H1 (cell line): ENCODE measurements around the gene SLC12A4. TPM values are rescaled to one million over a fixed set of nuclear protein-coding genes. Genes with fewer than 3 reads are reported as not detected.
"Not testable (repeated sequence)": the region's sequence is repeated elsewhere in the genome, so short reads cannot be mapped to it uniquely, and the experiment has no call there.

Experiments
- CTCF ChIA-PET: fragments of 300-600 bp; sonication (Branson Sonifier 250); formaldehyde crosslinking; loops from one replicate; lab custom pipeline; 2021; ENCODE audit not compliant: partially characterized antibody; lab: Charles Lee
- POLR2A ChIA-PET: fragments of 300-600 bp; sonication (Branson Sonifier 250); formaldehyde crosslinking; loops from one replicate; lab custom pipeline; 2021; ENCODE audit warnings: inconsistent platforms; ENCODE audit not compliant: partially characterized antibody; lab: Charles Lee
- DNase-seq, 2 experiments: peaks; one replicate each; pipeline versions ENCODE4 v3.0.0 to v3.0.0-alpha.2; 2010 to 2022; ENCODE audit warnings: low spot score in 2 of 2, low read depth in 1 of 2, mixed read lengths in 1 of 2
- FAIRE-seq: peaks from 2 replicates; lab custom pipeline; 2011; peaks lifted over from hg19 to GRCh38; lab: Jason Lieb, UNC
- H2AFZ ChIP-seq: 2 replicates; pipeline ENCODE4 v1.8.1; 2012; ENCODE audit warnings: low read length, inconsistent platforms
- H2AK5ac ChIP-seq: 2 replicates; pipeline ENCODE4 v1.6.1; 2013; ENCODE audit warnings: low read depth, low read length
- H2BK120ac ChIP-seq: replicated peaks from 2 replicates; pipeline ENCODE3; 2013; ENCODE audit warnings: low read depth, low read length, inconsistent platforms
- H2BK12ac ChIP-seq: 2 replicates; pipeline ENCODE4 v1.6.1; 2013; ENCODE audit warnings: low read depth, low read length
- H2BK15ac ChIP-seq: 2 replicates; pipeline ENCODE4 v1.6.1; 2013; ENCODE audit warnings: low read length
- H2BK20ac ChIP-seq: 2 replicates; pipeline ENCODE4 v1.6.1; 2013; ENCODE audit warnings: low read length
- H2BK5ac ChIP-seq: 2 replicates; pipeline ENCODE4 v1.6.1; 2013; ENCODE audit warnings: low read depth, low read length
- H3K14ac ChIP-seq: 2 replicates; pipeline ENCODE4 v1.6.1; 2013; ENCODE audit warnings: inconsistent platforms; ENCODE audit not compliant: insufficient read length
- H3K18ac ChIP-seq: 2 replicates; pipeline ENCODE4 v1.6.1; 2013; ENCODE audit warnings: low read length; ENCODE audit errors: extremely low read depth
- H3K23ac ChIP-seq: 2 replicates; pipeline ENCODE4 v1.6.1; 2013; ENCODE audit warnings: inconsistent platforms; ENCODE audit not compliant: insufficient read length
- H3K23me2 ChIP-seq: 2 replicates; pipeline ENCODE4 v1.6.1; 2013; ENCODE audit warnings: low read depth, low read length
- H3K27ac ChIP-seq: 2 replicates; pipeline ENCODE4 v1.6.1; 2011; ENCODE audit warnings: low read depth, low read length, inconsistent platforms
- H3K27me3 ChIP-seq, 4 experiments: replicated peaks in 1 of 4; 1 replicate in 1 of 4; 2 replicates in 3 of 4; pipeline versions ENCODE4 v1.6.1 to v1.8.1; 2011 to 2013; ENCODE audit warnings: low read length in 3 of 4, mild to moderate bottlenecking in 3 of 4, inconsistent platforms in 2 of 4, mixed read lengths in 2 of 4, moderate library complexity in 1 of 4; ENCODE audit not compliant: control insufficient read depth in 3 of 4, insufficient read depth in 3 of 4; ENCODE audit errors: extremely low read depth in 1 of 4
- H3K36me3 ChIP-seq, 4 experiments: 2 replicates each; pipeline versions ENCODE4 v1.6.1 to v1.8.1; 2011 to 2013; ENCODE audit warnings: mild to moderate bottlenecking in 4 of 4, low read length in 3 of 4, moderate library complexity in 2 of 4, control low read depth in 1 of 4, inconsistent platforms in 1 of 4; ENCODE audit not compliant: insufficient read depth in 4 of 4, control insufficient read depth in 2 of 4
- H3K4ac ChIP-seq: replicated peaks from 2 replicates; pipeline ENCODE3; 2013; ENCODE audit warnings: low read length, low read depth, mixed read lengths, inconsistent platforms; ENCODE audit not compliant: insufficient read length
- H3K4me1 ChIP-seq, 4 experiments: replicated peaks in 1 of 4; 1 replicate in 1 of 4; 2 replicates in 3 of 4; pipeline versions ENCODE4 v1.6.1 to v1.8.1; 2011 to 2013; ENCODE audit warnings: low read length in 3 of 4, inconsistent platforms in 2 of 4, mixed read lengths in 1 of 4; ENCODE audit not compliant: insufficient read depth in 4 of 4, control insufficient read depth in 3 of 4
- H3K4me2 ChIP-seq, 2 experiments: 2 replicates each; pipeline versions ENCODE4 v1.6.1 to v1.8.1; 2011 to 2013; ENCODE audit warnings: low read depth in 2 of 2, low read length in 2 of 2, control low read depth in 1 of 2, inconsistent platforms in 1 of 2, mild to moderate bottlenecking in 1 of 2; ENCODE audit not compliant: insufficient read depth in 1 of 2
- H3K4me3 ChIP-seq, 4 experiments: fragments of 200-600, 300-600 bp in 1 of 4; sonication (generic), shearing (Covaris generic), sonication (Bioruptor Twin) in 1 of 4; 2 replicates each; pipeline versions ENCODE4 v1.5.1 to v1.8.1; 2011 to 2016; ENCODE audit warnings: low read length in 4 of 4, low read depth in 3 of 4, control low read depth in 2 of 4, inconsistent platforms in 2 of 4, mild to moderate bottlenecking in 2 of 4, mixed read lengths in 1 of 4, moderate library complexity in 1 of 4; ENCODE audit not compliant: insufficient read depth in 2 of 4; ENCODE audit errors: extremely low read depth in 1 of 4
- H3K56ac ChIP-seq: replicated peaks from 2 replicates; pipeline ENCODE3; 2013; ENCODE audit warnings: low read depth, mild to moderate bottlenecking, mixed read lengths, low read length, inconsistent platforms; ENCODE audit not compliant: insufficient read length
- H3K79me1 ChIP-seq: 2 replicates; pipeline ENCODE4 v1.6.1; 2013; ENCODE audit warnings: low read depth, low read length, control low read depth
- H3K79me2 ChIP-seq, 2 experiments: 2 replicates each; pipeline versions ENCODE4 v1.6.1 to v1.8.1; 2012 to 2013; ENCODE audit warnings: low read length in 2 of 2, mild to moderate bottlenecking in 2 of 2, inconsistent platforms in 1 of 2; ENCODE audit not compliant: insufficient read depth in 2 of 2, control insufficient read depth in 1 of 2
- H3K9ac ChIP-seq, 4 experiments: replicated peaks in 1 of 4; 1 replicate in 1 of 4; 2 replicates in 3 of 4; pipeline versions ENCODE4 v1.6.1 to v1.8.1; 2011 to 2013; ENCODE audit warnings: low read depth in 3 of 4, low read length in 3 of 4, control low read depth in 2 of 4, mild to moderate bottlenecking in 2 of 4, moderate library complexity in 2 of 4, inconsistent platforms in 1 of 4; ENCODE audit errors: extremely low read depth in 1 of 4
- H3K9me3 ChIP-seq, 2 experiments: 2 replicates each; pipeline versions ENCODE4 v1.6.1 to v1.8.1; 2012 to 2013; ENCODE audit warnings: mild to moderate bottlenecking in 2 of 2, moderate library complexity in 2 of 2, control low read depth in 1 of 2, inconsistent platforms in 1 of 2, low read depth in 1 of 2, low read length in 1 of 2, mixed read lengths in 1 of 2; ENCODE audit not compliant: insufficient read depth in 2 of 2
- H4K20me1 ChIP-seq, 2 experiments: replicated peaks in 1 of 2; 2 replicates each; pipeline versions ENCODE3 to v1.8.1; 2011 to 2013; ENCODE audit warnings: inconsistent platforms in 2 of 2, low read length in 2 of 2, mild to moderate bottlenecking in 1 of 2; ENCODE audit not compliant: insufficient read depth in 2 of 2, control insufficient read depth in 1 of 2
- H4K5ac ChIP-seq: 2 replicates; pipeline ENCODE4 v1.6.1; 2013; ENCODE audit warnings: low read length, low read depth, mixed read lengths, inconsistent platforms; ENCODE audit not compliant: insufficient read length
- H4K8ac ChIP-seq: 2 replicates; pipeline ENCODE4 v1.8.0; 2013; ENCODE audit warnings: mild to moderate bottlenecking, moderate library complexity, low read length, inconsistent platforms; ENCODE audit not compliant: insufficient read depth; ENCODE audit errors: extremely low read depth
- H4K91ac ChIP-seq: replicated peaks from 2 replicates; pipeline ENCODE3; 2013; ENCODE audit warnings: low read length, mixed read lengths, inconsistent platforms; ENCODE audit not compliant: insufficient read length
- WGBS, 2 experiments: shearing (Covaris generic) in 1 of 2; methylation state at CpG; one replicate each; pipeline versions ENCODE4 v1.1.6 to v1.1.7; 2013 to 2015; ENCODE audit warnings: low lambda C conversion rate in 2 of 2, mixed read lengths in 2 of 2, inconsistent platforms in 1 of 2, low coverage in 1 of 2, missing lambda C conversion rate in 1 of 2; ENCODE audit not compliant: insufficient replicate concordance in 2 of 2, insufficient coverage in 1 of 2, insufficient read length in 1 of 2; ENCODE audit errors: extremely low coverage in 1 of 2, missing lambda C conversion rate in 1 of 2; 5-methylcytosine and 5-hydroxymethylcytosine counted together
- polyA plus RNA-seq, 7 experiments: library from polyadenylated mRNA; depleted of rRNA in 3 of 7; stranded (reverse) in 5 of 7; unstranded in 2 of 7; fragments of >200 nt in 5 of 7; fragments of 200-250 nt in 2 of 7; gene quantifications; 1 replicate in 5 of 7; 2 replicates in 1 of 7; 4 replicates in 1 of 7; pipeline versions ENCODE4 v1.2.1 to v1.2.3, GENCODE V29; 2011 to 2013; ENCODE audit warnings: missing spikeins in 2 of 7, mixed read lengths in 2 of 7
- total RNA-seq: library from RNA; stranded (reverse); fragmentation: NEBNext Ultra II Directional; extraction: Animal tissue kit (Norgen Biotek cat#: 25700); gene quantifications from 2 replicates; pipeline ENCODE4 v1.2.1, GENCODE V29; 2021

SLC12A4 gene
- total and polyA plus RNA-seq, 2 of the 8 experiments (the other 6 are each of a cell fraction or from before 2014, with no cell fraction given), result 41.3 to 49.3 TPM

DNA sequence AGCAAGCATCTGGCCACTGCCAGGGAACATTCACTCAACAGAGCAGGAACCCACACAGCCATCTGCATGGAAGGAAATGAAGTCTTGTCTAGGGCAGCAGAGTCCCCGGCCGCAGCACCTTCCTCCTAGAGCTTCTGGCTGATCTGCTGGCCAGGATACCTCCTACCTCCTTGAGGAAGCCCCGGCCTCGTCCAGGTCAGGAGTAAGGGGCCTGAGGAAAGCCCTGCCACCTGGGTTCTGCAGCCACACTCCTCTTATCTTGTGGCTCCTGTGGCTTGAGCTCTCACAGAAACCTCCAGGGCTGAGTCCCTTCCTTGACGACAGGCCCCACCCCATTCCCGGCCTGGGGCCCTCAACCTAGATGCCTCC is 25.6 kb upstream of the SLC12A4 start:
- H3K4me2 ChIP-seq, H3K18ac ChIP-seq, H4K8ac ChIP-seq, H2AFZ ChIP-seq, FAIRE-seq, H3K9ac ChIP-seq, H2AK5ac ChIP-seq, H3K4me1 ChIP-seq, H2BK20ac ChIP-seq, H4K91ac ChIP-seq, H3K79me1 ChIP-seq, H3K36me3 ChIP-seq, H2BK15ac ChIP-seq, H3K27ac ChIP-seq, H2BK12ac ChIP-seq, H3K14ac ChIP-seq, H3K23me2 ChIP-seq, H3K4me3 ChIP-seq, H3K79me2 ChIP-seq, H3K4ac ChIP-seq, H4K20me1 ChIP-seq, H3K9me3 ChIP-seq, H3K56ac ChIP-seq, H2BK120ac ChIP-seq, H2BK5ac ChIP-seq, H4K5ac ChIP-seq, H3K23ac ChIP-seq, DNase-seq: not testable (repeated sequence)
- H3K27me3 ChIP-seq, result peaks cover 0 to 12% (median 8%) of the 10 kb centered on the region in 4 experiments; a peak in 5 of 7 replicates
- ChIA-PET POLR2A (interaction anchor here (5.1 kb wide), 1 partner anchor 29 kb away, joined by 26 read pairs; the partner anchor contains the start of genes DDX28 and DUS2), CTCF (interaction anchor here (0.6 to 2.2 kb wide), 27 partner anchors 8 to 336 kb away, joined by 3 to 13 read pairs (median 4); partner anchors contain the start of genes DDX28, DPEP2NB, DPEP3 and DUS2)
- 88% methylated on average over 4 of the region's 6 CpGs; no CpG with 5 or more reads in 1 of the 2 experiments for WGBS, 2 experiments
